GM13976 (cell line): Measurements from ENCODE around the gene FZD8.

Experiments used
- DNase-seq: peaks from one replicate; pipeline ENCODE4 v3.0.0; 2012; ENCODE audit warnings: low spot score
- in situ Hi-C: fragments of 300-500 bp; cut with MboI; formaldehyde crosslinking; loops from one replicate; pipeline ENCODE4 v1.12.0; 2022; ENCODE audit warnings: low sequenced_read_pairs, mixed read lengths, inconsistent platforms; ENCODE audit not compliant: unreplicated experiment
- TF ChIP-seq, protein P1 (sequence below): IDR thresholded peaks from 2 replicates; pipeline ENCODE4 v1.5.1; 2012; ENCODE audit warnings: borderline replicate concordance, mild to moderate bottlenecking; ENCODE audit not compliant: insufficient read depth; ENCODE audit errors: extremely low read depth, missing control alignments, control extremely low read depth

The FZD8 gene

DNA sequence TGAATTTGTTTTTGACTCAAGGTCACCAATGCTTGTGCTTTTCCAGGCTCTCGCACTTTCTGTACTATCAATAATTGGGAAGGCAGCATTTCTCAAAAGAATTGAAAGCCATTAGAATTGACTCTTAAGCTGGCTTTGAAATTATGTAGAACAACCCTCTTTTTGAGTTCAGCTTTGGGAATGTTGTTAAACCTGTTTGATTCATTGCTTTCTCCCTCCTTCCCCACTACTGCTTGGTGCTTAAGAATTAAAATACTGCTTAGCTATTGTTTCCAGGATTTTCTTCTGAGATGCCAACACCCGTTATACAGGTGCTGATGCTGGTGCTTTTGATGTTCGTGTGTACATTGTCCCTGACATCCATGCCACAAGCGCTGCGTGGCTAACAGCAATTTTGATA lies 15.5 kb upstream of the FZD8 start:
- in situ Hi-C loops = no loop called here
- DNase-seq = no peak
- TF ChIP-seq, protein P1, sequence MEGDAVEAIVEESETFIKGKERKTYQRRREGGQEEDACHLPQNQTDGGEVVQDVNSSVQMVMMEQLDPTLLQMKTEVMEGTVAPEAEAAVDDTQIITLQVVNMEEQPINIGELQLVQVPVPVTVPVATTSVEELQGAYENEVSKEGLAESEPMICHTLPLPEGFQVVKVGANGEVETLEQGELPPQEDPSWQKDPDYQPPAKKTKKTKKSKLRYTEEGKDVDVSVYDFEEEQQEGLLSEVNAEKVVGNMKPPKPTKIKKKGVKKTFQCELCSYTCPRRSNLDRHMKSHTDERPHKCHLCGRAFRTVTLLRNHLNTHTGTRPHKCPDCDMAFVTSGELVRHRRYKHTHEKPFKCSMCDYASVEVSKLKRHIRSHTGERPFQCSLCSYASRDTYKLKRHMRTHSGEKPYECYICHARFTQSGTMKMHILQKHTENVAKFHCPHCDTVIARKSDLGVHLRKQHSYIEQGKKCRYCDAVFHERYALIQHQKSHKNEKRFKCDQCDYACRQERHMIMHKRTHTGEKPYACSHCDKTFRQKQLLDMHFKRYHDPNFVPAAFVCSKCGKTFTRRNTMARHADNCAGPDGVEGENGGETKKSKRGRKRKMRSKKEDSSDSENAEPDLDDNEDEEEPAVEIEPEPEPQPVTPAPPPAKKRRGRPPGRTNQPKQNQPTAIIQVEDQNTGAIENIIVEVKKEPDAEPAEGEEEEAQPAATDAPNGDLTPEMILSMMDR = no peak

DNA sequence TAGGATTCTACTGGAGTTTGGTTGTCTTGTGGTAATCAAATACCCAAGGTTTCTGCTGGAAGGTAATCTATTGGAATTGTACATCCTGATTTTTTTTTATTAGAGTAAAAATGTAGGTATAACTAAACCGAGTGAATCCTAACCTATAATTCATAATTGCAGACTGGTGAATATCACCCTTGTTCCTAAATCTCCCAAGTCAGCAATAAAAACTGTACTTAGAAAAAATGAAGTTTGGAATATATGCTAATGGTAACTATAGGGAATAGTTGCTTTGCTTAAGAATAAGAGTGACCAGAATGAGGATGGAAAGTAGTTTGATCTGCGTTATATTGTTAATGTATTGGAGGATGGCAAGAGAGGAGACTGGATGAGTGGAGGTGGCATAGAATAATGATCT lies 10.7 kb upstream of the FZD8 start:
- in situ Hi-C loops = no loop called here
- TF ChIP-seq, protein P1 = no peak
- no peak for DNase-seq

DNA sequence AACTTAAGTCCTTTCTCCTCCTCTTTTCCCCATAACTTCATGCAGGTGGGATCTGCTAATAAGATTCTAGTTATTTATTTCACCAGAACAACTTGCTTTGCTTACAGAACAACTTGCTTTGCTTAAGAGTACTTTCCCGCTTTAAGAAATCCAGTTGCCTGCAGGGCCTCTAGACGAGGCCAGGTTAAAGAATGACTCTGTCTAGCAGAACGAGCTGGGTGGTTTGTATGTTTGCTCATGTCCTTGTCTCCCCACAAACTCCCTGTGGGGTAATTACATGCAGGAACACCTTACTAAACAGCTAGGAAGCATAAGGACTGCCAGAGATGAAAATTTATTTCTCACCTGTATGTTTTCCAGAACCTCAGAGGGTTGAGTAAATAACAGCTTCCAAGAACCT lies 8.8 kb upstream of the FZD8 start:
- in situ Hi-C loops = no loop called here
- DNase-seq = no peak
- TF ChIP-seq, protein P1 = no peak

DNA sequence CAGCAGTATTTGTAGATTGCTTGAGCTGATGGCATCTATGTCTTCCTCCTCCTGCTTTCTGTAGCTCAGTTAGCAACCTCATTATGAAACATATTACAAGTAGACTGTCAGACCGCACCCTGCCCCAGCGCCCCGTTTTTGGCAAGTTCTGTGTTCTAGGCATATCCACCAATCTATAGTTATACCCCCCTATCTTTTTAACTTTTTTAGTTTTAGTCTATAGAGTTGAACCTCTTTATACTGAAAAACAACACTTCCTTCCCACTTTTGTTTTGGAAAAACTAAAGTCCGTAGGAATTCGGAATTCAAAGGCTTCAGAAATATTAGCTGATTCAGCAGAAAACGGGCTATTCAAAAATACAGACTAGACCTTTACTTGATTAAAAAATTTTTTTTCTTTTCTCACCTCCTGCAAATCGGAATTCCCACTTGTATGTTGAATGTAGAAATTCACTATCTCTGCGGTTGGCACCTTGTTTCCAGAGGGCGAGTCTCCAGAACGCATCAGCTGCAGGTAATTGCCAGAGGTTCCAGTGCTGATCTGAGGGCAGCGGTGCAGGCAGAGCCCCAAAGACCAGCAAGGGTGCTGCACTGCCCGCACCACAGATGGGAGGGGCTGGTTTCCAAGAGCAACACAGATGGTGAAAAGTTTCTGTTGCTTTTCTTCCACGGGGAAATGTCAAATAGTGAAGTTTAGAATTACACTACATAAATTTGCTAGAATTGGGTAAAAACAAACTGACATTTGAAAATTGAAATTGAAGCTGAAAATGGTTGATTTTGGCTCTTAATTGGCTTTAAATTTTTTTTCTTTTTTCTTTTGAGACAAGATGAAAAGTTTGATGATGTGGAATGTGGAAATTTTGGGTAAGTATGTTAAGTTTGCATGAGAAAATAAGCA lies 2.2 kb upstream of the FZD8 start:
- in situ Hi-C loops = no loop called here

DNA sequence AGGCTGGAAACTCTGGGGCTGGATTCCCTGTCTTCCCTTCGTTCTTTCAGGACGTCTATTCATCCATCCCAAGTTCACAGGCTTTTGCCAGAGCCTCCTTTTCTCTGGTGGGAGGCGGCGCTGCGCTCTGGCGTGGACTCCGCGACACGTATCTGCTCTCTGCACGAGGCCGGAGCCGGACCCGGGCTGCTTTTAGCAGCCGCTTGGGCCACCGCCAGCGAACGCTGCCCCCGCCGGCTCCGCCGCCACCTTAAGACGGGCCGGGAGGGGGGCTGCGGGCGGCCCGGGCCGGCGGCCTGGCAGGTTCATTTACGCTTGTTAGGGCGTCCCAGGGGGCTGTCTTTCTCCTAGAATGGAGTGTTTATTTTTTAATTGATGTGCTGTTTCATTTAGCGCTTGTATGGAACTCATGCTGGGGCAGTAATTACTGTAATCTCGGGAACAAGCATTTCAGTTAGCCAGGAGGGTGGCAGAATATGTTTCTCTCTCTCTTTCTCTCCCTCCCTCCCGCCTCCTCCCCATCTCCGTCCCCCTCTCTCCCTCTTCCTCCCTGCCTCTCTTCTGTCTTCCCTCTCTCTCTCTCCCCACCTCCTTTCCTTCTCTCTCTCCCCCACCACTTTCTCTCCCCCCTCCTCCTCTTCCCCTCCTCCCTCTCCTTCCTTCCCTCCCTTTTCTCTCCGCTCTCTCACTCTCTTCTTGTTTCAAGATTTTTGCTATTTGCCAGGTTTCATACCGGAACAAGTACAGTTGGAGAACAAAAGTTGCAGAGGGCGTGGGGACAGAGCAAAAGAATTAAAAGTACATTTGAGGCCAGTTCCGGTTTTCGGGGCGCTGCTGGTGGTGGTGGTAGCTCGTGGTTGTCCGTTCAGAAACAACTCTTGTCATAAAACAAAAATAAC lies 1.3 kb upstream of the FZD8 start:
- in situ Hi-C loops = no loop called here
- TF ChIP-seq, protein P1 = no peak
- DNase-seq = peak; percentile 40

More for the DNA sequence above, 2.2 kb upstream of the FZD8 start:
- TF ChIP-seq, protein P1 = no peak
- peak; percentile 27 for DNase-seq

DNA sequence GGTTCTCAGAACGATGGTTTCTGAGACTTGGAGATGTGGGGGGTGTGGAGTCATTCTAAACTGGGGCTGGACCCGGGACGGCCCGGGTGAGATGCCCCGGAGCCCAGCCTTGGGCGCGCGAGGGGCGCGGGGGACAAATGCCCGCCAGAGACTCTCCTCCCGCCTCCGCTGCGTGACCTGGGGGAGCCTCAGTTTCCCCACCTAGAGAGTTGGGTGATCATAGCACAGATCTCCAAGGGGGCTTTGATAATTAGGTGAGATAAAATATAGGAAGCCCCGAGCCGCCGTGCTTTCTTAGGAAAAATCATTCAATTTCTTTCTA lies 658 bp upstream of the FZD8 start:
- TF ChIP-seq, protein P1 = no peak
- no peak for DNase-seq
- in situ Hi-C loops = no loop called here
